SK-N-SH (cell line): ENCODE results near the gene SP3. TPM values are rescaled to one million over a fixed set of nuclear protein-coding genes. Genes with fewer than 3 reads are reported as not detected.

Source experiments
- CTCF ChIA-PET: fragments of 300-600, 350-600 bp; formaldehyde crosslinking; extraction: SDS; loops from one replicate; lab custom pipeline; 2021; lab: Yijun Ruan, JAX
- POLR2A ChIA-PET: fragments of 350-600 bp; sonication (Branson Sonifier 250); formaldehyde crosslinking; extraction: SDS; loops from one replicate; lab custom pipeline; 2020; ENCODE audit warnings: antibody characterized with exemption, inconsistent platforms; lab: Yijun Ruan, JAX
- DNase-seq: peaks from one replicate; pipeline ENCODE4 v3.0.0; 2012
- H2AFZ ChIP-seq: fragments of 200-600 bp; sonication (generic); 2 replicates; pipeline ENCODE4 v1.8.1; 2016; ENCODE audit warnings: antibody characterized with exemption, mild to moderate bottlenecking, low read depth
- H3F3A ChIP-seq: fragments of 200-600 bp; sonication (generic); replicated peaks from 2 replicates; pipeline ENCODE3; 2016; ENCODE audit warnings: antibody characterized with exemption, mild to moderate bottlenecking; ENCODE audit not compliant: insufficient read depth
- H3K27ac ChIP-seq, 2 experiments: fragments of 200-500 bp in 1 of 2; fragments of 200-600 bp in 1 of 2; sonication (Bioruptor generic) in 1 of 2; sonication (generic), shearing (Covaris generic) in 1 of 2; 2 replicates each; pipeline versions ENCODE4 v1.5.1 to v1.6.1; 2014 to 2016; ENCODE audit warnings: low read depth in 2 of 2, inconsistent platforms in 1 of 2, low read length in 1 of 2, mild to moderate bottlenecking in 1 of 2, mixed read lengths in 1 of 2
- H3K27me3 ChIP-seq: fragments of 200-600 bp; sonication (generic), shearing (Covaris generic); 2 replicates; pipeline ENCODE4 v1.6.1; 2016; ENCODE audit warnings: mixed run types; ENCODE audit not compliant: insufficient read depth
- H3K36me3 ChIP-seq, 2 experiments: fragments of 200-500 bp in 1 of 2; fragments of 200-600 bp in 1 of 2; sonication (Bioruptor generic) in 1 of 2; sonication (generic) in 1 of 2; replicated peaks in 1 of 2; 2 replicates each; pipeline versions ENCODE3 to v1.5.1; 2014 to 2016; ENCODE audit warnings: low read length in 1 of 2, mild to moderate bottlenecking in 1 of 2; ENCODE audit not compliant: insufficient read depth in 2 of 2, control insufficient read depth in 1 of 2
- H3K4me1 ChIP-seq, 2 experiments: fragments of 200-500 bp in 1 of 2; fragments of 200-600 bp in 1 of 2; sonication (Bioruptor generic) in 1 of 2; sonication (generic), shearing (Covaris generic) in 1 of 2; 2 replicates each; pipeline versions ENCODE4 v1.5.1 to v1.6.1; 2014 to 2016; ENCODE audit warnings: low read depth in 1 of 2, low read length in 1 of 2, mixed run types in 1 of 2; ENCODE audit not compliant: insufficient read depth in 2 of 2, control insufficient read depth in 1 of 2
- H3K4me2 ChIP-seq: fragments of 200-600 bp; sonication (generic), shearing (Covaris generic); 2 replicates; pipeline ENCODE4 v1.6.1; 2017; ENCODE audit warnings: mixed run types
- H3K4me3 ChIP-seq, 2 experiments: fragments of 200-500 bp in 1 of 2; fragments of 200-600 bp in 1 of 2; sonication (Bioruptor generic) in 1 of 2; sonication (generic), shearing (Covaris generic) in 1 of 2; 2 replicates each; pipeline versions ENCODE4 v1.5.1 to v1.8.1; 2014 to 2016; ENCODE audit warnings: low read depth in 2 of 2, inconsistent platforms in 1 of 2, low read length in 1 of 2, mild to moderate bottlenecking in 1 of 2, mixed read lengths in 1 of 2, moderate library complexity in 1 of 2
- H3K79me2 ChIP-seq: fragments of 200-600 bp; sonication (generic); 2 replicates; pipeline ENCODE4 v1.8.1; 2017; ENCODE audit warnings: mild to moderate bottlenecking; ENCODE audit not compliant: insufficient read depth
- H3K9ac ChIP-seq: fragments of 200-600 bp; sonication (generic); 2 replicates; pipeline ENCODE4 v1.6.1; 2017; ENCODE audit warnings: mixed run types
- H3K9me2 ChIP-seq: fragments of 200-600 bp; sonication (generic); 2 replicates; pipeline ENCODE4 v1.6.1; 2017; ENCODE audit warnings: mixed run types
- H3K9me3 ChIP-seq: fragments of 200-600 bp; sonication (generic); 2 replicates; pipeline ENCODE4 v1.6.1; 2017; ENCODE audit warnings: mixed run types, mild to moderate bottlenecking, moderate library complexity
- H4K20me1 ChIP-seq: fragments of 200-600 bp; sonication (generic); 2 replicates; pipeline ENCODE4 v1.6.1; 2017; ENCODE audit warnings: mild to moderate bottlenecking, mixed run types; ENCODE audit not compliant: insufficient read depth
- CTCF ChIP-seq: fragments of 200-600 bp; sonication (generic); IDR thresholded peaks from 2 replicates; pipeline ENCODE4 v1.6.1; 2017; ENCODE audit warnings: antibody characterized with exemption, mild to moderate bottlenecking, moderate library complexity
- EZH2phosphoT487 ChIP-seq: fragments of 200-600 bp; sonication (generic); IDR thresholded peaks from 2 replicates; pipeline ENCODE4 v1.6.1; 2017; ENCODE audit warnings: low read depth, mixed run types, mild to moderate bottlenecking, antibody characterized with exemption, moderate library complexity, borderline replicate concordance
- MXI1 ChIP-seq: IDR thresholded peaks from 2 replicates; pipeline ENCODE4 v1.6.1; 2012; ENCODE audit warnings: mild to moderate bottlenecking, low read depth, low read length, improper control_type of control experiment
- RAD21 ChIP-seq: IDR thresholded peaks from 2 replicates; pipeline ENCODE4 v1.6.1; 2012; ENCODE audit warnings: mild to moderate bottlenecking, low read length
- REST ChIP-seq: IDR thresholded peaks from 2 replicates; pipeline ENCODE4 v1.6.1; 2012; ENCODE audit warnings: mild to moderate bottlenecking, low read depth, low read length, moderate library complexity
- SMC3 ChIP-seq: IDR thresholded peaks from 2 replicates; pipeline ENCODE4 v1.6.1; 2012; ENCODE audit warnings: low read depth, low read length, improper control_type of control experiment
- USF1 ChIP-seq: IDR thresholded peaks from 2 replicates; pipeline ENCODE4 v1.4.0; 2012; ENCODE audit warnings: low read depth, borderline replicate concordance
- USF2 ChIP-seq: fragments of 150-350 bp; IDR thresholded peaks from 2 replicates; pipeline ENCODE4 v1.6.1; 2017; ENCODE audit warnings: antibody characterized with exemption, low read length, low read depth, borderline replicate concordance
- YY1 ChIP-seq: IDR thresholded peaks from 2 replicates; pipeline ENCODE4 v1.4.0; 2012; ENCODE audit warnings: low read depth, mild to moderate bottlenecking
- WGBS: methylation state at CpG from one replicate; pipeline ENCODE4 v1.1.6; 2017; ENCODE audit warnings: low lambda C conversion rate; 5-methylcytosine and 5-hydroxymethylcytosine counted together
- polyA plus RNA-seq, 3 experiments: library from polyadenylated mRNA; depleted of rRNA; stranded (reverse); fragments of >200 nt; gene quantifications; 2 replicates each; pipeline ENCODE4 v1.2.3, GENCODE V29; 2012

Gene SP3
- polyA plus RNA-seq, 1 of the 3 experiments (the other 2 are of a cell fraction): 23.1 TPM

GRCh38 chr2:173963323-173963816 lies 1.8 kb downstream of the SP3 start:
- 1% methylated on average over 39 of the region's 44 CpGs for WGBS
- H3K9ac ChIP-seq: peak overlapping the region; percentile 99
- no peaks in the 10 kb centered on the region for H3K27me3 ChIP-seq
- peak overlapping the region; percentile 82 for H2AFZ ChIP-seq
- no peak for DNase-seq
- POLR2A ChIA-PET: interaction anchor here (0.5 kb wide), 1 partner anchor 1398 kb away, joined by 3 read pairs; no protein-coding TSS in a partner anchor
- H3K79me2 ChIP-seq: peaks cover 65% of the 10 kb centered on the region
- H3K4me1 ChIP-seq: peaks cover 6 to 10% of the 10 kb centered on the region in 2 experiments; a peak in 2 of 4 replicates
- H3K4me3 ChIP-seq: peak overlapping the region; percentile 65 to 91
- H3K36me3 ChIP-seq: peaks cover 20 to 35% of the 10 kb centered on the region in 2 experiments
- peaks cover 35% of the 10 kb centered on the region for H4K20me1 ChIP-seq
- H3K9me3 ChIP-seq: peaks cover 10% of the 10 kb centered on the region; the same call in 1 of the 2 replicates
- CTCF ChIA-PET: no interaction called here
- peak overlapping the region; percentile 74 for H3K4me2 ChIP-seq
- TF ChIP-seq RAD21 (peak; percentile 18; the same call in 1 of the 2 replicates), YY1 (peak; percentile 74), REST (no peak), SMC3 (no peak), MXI1 (0 out of 2 replicates have a peak, but pooled peaks have one; percentile 0), CTCF (peak; percentile 44)
- H3K27ac ChIP-seq: peak overlapping the region; percentile 95 to 100
- peaks cover 30% of the 10 kb centered on the region for H3F3A ChIP-seq
- no peaks in the 10 kb centered on the region for H3K9me2 ChIP-seq

- Histone ChIP-seq H3K9me3 (peaks cover 10% of the 10 kb centered on the region; the same call in 1 of the 2 replicates), H3F3A (peaks cover 30% of the 10 kb centered on the region), H2AFZ (no peak overlapping the region), H4K20me1 (peaks cover 42% of the 10 kb centered on the region), H3K79me2 (peaks cover 67% of the 10 kb centered on the region), H3K27ac (peak overlapping the region; percentile 95 to 100), H3K9me2 (no peaks in the 10 kb centered on the region), H3K27me3 (no peaks in the 10 kb centered on the region), H3K9ac (peak overlapping the region; percentile 99), H3K4me3 (peak overlapping the region; percentile 65 to 91), H3K4me1 (peaks cover 8 to 12% of the 10 kb centered on the region in 2 experiments; a peak in 2 of 4 replicates), H3K36me3 (peaks cover 22 to 35% of the 10 kb centered on the region in 2 experiments), H3K4me2 (peak overlapping the region; percentile 74)
- DNase-seq: no peak
- ChIA-PET POLR2A (no interaction called here), CTCF (interaction anchor here (0.9 kb wide), 1 partner anchor 19 kb away, joined by 3 read pairs; no protein-coding TSS in a partner anchor)
- WGBS: 40% methylated on average over 4 of the region's 4 CpGs
- no peak for TF ChIP-seq USF1
- no peak for TF ChIP-seq EZH2phosphoT487
- no peak for TF ChIP-seq REST
- no peak for TF ChIP-seq USF2
- TF ChIP-seq CTCF: no peak
Observed at GRCh38 chr2:173962583-173963110, 2.5 kb downstream of the SP3 start.
